Measurements from ENCODE around the gene ANK3.

The ANK3 gene

DNA sequence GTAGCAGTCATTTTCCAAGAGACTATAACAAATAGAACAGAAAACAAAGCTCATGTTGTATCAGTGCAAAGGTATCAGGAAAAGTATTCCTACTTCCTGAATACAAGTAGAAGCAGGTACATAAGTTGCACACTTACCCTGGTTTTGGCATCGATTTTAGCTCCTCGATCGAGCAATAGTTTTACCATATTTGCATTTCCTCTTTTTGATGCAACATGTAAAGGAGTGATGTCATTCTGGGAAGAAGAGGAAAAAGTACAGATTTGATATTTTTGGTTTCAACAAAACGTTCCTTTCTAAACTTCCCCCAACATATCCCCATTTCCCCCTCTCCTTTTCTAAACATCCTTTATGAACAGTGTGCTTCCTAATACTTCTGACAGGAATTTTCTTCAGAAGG, 155.1 kb downstream of the ANK3 start:
- DNase-seq (ENCODE audit: low read depth in 2 of 2): no peak
- TF ChIP-seq CTCF (IDR thresholded peaks at IDR 0.05; ENCODE audit: low read depth, low read length): no peak
- no peak overlapping the region for H3K4me3 ChIP-seq (replicated peaks in 1 of 2; ENCODE audit: low read depth in 2 of 2, low read length in 2 of 2)

DNA sequence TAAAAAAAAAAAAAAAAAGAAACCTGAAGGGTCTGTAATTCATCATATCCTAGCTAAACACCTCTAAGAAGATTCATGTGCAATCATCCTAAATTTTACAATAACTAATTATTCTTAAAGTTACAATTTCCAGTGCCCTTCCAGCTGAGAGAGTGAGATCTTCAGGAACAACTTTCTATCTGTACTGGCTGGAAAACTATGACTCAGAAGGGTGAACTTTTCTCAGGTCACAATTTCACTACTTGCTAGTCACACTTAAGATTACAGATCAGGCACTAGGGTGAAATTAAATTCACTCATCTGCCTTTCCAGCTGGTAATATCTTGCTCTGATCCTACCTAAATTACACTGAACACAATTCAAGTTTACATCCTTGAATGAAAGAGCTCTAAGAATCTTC, 158.8 kb downstream of the ANK3 start:
- peak; percentile 41 to 46 for DNase-seq (ENCODE audit: low read depth in 2 of 2)
- TF ChIP-seq CTCF (IDR thresholded peaks at IDR 0.05; ENCODE audit: low read depth, low read length): no peak
- no peak overlapping the region for H3K4me3 ChIP-seq (replicated peaks in 1 of 2; ENCODE audit: low read depth in 2 of 2, low read length in 2 of 2)

DNA sequence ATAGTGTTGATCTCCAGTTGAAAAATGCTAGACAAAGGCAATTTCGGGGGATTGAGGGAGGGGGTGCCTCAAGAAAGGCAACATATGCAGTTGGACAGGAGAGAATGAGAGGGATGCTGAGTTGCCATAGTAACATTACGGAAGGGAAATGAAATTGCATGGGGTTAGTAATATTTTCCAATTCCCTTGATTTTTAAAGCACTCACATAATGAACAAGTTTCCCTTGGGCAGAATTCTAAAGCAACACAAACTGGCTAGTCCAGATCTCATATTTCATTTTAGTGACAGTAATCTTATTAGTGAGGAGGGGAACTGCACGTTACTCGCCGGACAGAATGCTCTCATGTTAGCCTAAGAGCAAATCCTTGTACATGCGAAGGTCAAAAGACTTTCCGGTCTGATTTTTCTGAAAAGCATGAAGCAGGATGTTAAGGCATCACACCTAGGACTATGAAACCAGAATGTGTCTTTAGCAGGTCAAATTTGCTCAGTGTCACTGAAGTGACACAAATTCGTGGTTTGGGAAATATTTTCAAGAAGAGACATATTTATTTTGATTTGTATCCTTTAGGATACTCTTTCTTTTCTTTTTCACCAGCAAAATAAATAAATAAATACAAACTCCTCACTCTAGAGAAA, 165.5 kb downstream of the ANK3 start:
- H3K4me3 ChIP-seq (replicated peaks in 1 of 2; ENCODE audit: low read depth in 2 of 2, low read length in 2 of 2): no peak overlapping the region
- no peak for TF ChIP-seq CTCF (IDR thresholded peaks at IDR 0.05; ENCODE audit: low read depth, low read length)
- DNase-seq (ENCODE audit: low read depth in 2 of 2): no peak

DNA sequence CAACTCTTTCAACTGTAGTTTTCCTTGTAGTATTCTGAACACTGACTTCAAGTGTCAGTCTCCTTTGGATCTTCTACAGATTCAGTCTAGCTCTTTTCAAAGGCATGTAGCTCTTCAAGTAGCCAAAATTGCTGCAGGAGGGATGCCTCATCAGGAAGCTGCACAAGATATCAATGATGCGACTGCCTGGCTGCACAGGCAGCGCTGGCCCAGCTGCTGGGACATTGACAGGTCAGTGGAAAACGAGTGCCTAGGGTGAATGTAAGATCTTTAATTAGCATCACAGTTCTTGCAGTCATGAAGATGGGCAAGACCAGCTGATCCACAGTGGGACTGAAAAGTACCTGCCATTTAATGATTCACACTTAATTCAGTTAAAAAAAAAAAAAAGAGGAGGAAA, 167.6 kb downstream of the ANK3 start:
- no peak overlapping the region for H3K4me3 ChIP-seq (replicated peaks in 1 of 2; ENCODE audit: low read depth in 2 of 2, low read length in 2 of 2)
- no peak for DNase-seq (ENCODE audit: low read depth in 2 of 2)
- no peak for TF ChIP-seq CTCF (IDR thresholded peaks at IDR 0.05; ENCODE audit: low read depth, low read length)

GRCh38 chr10:60212195-60212594, 177.5 kb downstream of the ANK3 start:
- TF ChIP-seq CTCF (IDR thresholded peaks at IDR 0.05; ENCODE audit: low read depth, low read length): no peak
- DNase-seq (ENCODE audit: low read depth in 2 of 2): no peak
- H3K4me3 ChIP-seq (replicated peaks in 1 of 2; ENCODE audit: low read depth in 2 of 2, low read length in 2 of 2): no peak overlapping the region

- no peak overlapping the region for H3K4me3 ChIP-seq (replicated peaks in 1 of 2; ENCODE audit: low read depth in 2 of 2, low read length in 2 of 2)
- TF ChIP-seq CTCF (IDR thresholded peaks at IDR 0.05; ENCODE audit: low read depth, low read length): no peak
- peak in 1 of 2 donors; percentile 27 for DNase-seq (ENCODE audit: low read depth in 2 of 2)
These were observed 179.7 kb downstream of the ANK3 start for GRCh38 chr10:60209874-60210570.
